Measurements from ENCODE around the gene UFL1. TPM values are rescaled to one million over a fixed set of nuclear protein-coding genes. Genes with fewer than 3 reads are reported as not detected.
"Not testable (repeated sequence)": the region's sequence is repeated elsewhere in the genome, so short reads cannot be mapped to it uniquely, and the experiment has no call there.

The UFL1 gene
- 25.2 and 25.9 TPM in 2 replicates for total RNA-seq (2014; rRNA removed; shearing (Covaris generic))
- polyA plus RNA-seq (2016; fragmentation: Nextera tagmentation; extraction: Ambion mirVana): 22.0 TPM in 2 replicates

DNA sequence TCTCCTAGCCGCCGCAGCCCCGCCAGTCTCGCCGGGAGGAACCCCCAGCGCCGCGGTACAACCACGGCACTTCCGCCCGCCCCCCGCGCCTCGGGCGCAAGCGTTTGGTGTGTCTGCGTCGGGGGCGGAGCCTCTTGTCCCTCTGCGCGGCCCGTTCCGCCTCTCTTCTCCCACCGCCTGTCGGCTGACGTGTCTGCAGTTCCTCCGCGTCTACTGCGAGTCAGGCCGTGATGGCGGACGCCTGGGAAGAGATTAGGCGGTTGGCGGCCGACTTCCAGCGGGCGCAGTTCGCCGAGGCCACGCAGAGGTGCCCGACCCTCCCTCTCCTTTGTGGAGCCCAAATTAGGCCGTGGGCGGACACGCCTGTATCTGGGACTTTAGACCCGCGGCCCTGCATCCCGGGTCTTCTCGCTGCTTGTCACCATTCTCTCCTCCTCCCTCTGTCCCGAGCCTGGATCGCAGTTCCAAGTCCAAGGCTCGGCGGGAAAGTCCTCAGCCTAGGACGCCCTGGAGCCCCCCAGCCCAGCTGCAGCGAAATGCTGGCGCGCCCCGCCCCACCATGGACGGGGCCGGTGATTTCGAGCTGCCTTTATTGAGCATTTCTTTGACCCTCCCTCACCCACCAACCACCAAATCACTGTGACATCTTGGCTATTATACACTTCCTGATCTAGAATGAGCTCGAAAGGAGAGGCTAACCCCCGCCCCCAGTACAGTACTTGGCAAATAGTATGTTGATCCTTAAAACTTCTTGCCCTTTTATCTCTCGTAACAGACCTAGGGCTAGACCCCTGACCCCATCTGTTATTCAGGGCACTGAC lies at the start of gene UFL1:
Gene UFL1 (plus strand): TSS at position 163 of the 821 bp plus-strand sequence. CDS start 68 bp downstream, at position 231.
- peak within 1 kb of the TSS; percentile 97 for H3K4me3 ChIP-seq
- DNase-seq: peak; percentile 99
- H3K36me3 ChIP-seq (ENCODE audit: low read depth): peaks cover 21% of the 10 kb centered on the region
- peaks cover 23% of the 10 kb centered on the region for H3K4me1 ChIP-seq (ENCODE audit: insufficient read depth)
- TF ChIP-seq EZH2phosphoT487 (IDR thresholded peaks at IDR 0.05; ENCODE audit: insufficient read depth, low read depth) (no peak), EZH2 (IDR thresholded peaks at IDR 0.05; ENCODE audit: insufficient read depth, poor library complexity, severe bottlenecking) (no peak)
- H2AFZ ChIP-seq: peak within 1 kb of the TSS; percentile 92
- H3K79me2 ChIP-seq (ENCODE audit: insufficient read depth): peaks cover 54% of the 10 kb centered on the region
- 0 to 2% methylated on average over 43 to 54 of the region's 63 CpGs for WGBS, 2 experiments (ENCODE audit: low coverage in 1 of 2, low lambda C conversion rate in 2 of 2, missing lambda C conversion rate in 2 of 2)
- in situ Hi-C loops (cut with MboI): no loop called here
- H4K20me1 ChIP-seq (ENCODE audit: insufficient read depth): no peaks in the 10 kb centered on the region
- H3K9me3 ChIP-seq (ENCODE audit: low read depth): no peaks in the 10 kb centered on the region
- H3K27me3 ChIP-seq (replicated peaks; ENCODE audit: insufficient read depth): no peaks in the 10 kb centered on the region
- no peaks in the 10 kb centered on the region for H3K9me2 ChIP-seq (ENCODE audit: insufficient read depth)
- H3K9ac ChIP-seq: peak within 1 kb of the TSS; percentile 97
- no peaks in the 10 kb centered on the region for H3F3A ChIP-seq (ENCODE audit: insufficient read depth)
- peak within 1 kb of the TSS; percentile 88 for H3K27ac ChIP-seq
- peak within 1 kb of the TSS; percentile 88 for H3K4me2 ChIP-seq (ENCODE audit: unreplicated experiment)

DNA sequence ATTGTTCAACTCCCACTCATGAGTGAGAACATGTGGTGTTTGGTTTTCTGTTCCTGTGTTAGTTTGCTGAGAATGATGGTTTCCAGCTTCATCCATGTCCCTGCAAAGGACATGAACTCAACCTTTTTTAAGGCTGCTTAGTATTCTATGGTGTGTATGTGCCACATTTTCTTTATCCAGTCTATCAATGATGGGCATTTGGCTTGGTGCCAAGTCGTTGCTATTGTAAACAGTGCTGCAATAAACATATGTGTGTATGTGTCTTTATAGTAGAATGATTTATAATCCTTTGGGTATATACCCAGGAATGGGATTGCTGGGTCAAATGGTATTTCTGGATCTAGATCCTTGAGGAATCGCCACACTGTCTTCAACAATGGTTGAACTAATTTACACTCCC lies 49.3 kb upstream of the UFL1 start:
- H4K20me1 ChIP-seq (ENCODE audit: insufficient read depth); DNase-seq; H3K9me2 ChIP-seq (ENCODE audit: insufficient read depth); H3F3A ChIP-seq (ENCODE audit: insufficient read depth); H3K79me2 ChIP-seq (ENCODE audit: insufficient read depth); H3K36me3 ChIP-seq (ENCODE audit: low read depth); in situ Hi-C loops (cut with MboI); H2AFZ ChIP-seq; H3K4me1 ChIP-seq (ENCODE audit: insufficient read depth); H3K4me2 ChIP-seq (ENCODE audit: unreplicated experiment); H3K27me3 ChIP-seq (replicated peaks; ENCODE audit: insufficient read depth); H3K9me3 ChIP-seq (ENCODE audit: low read depth); H3K9ac ChIP-seq; H3K27ac ChIP-seq; H3K4me3 ChIP-seq: not testable (repeated sequence)
- 33 to 35% methylated on average over 2 of the region's 2 CpGs for WGBS, 2 experiments (ENCODE audit: low coverage in 1 of 2, low lambda C conversion rate in 2 of 2, missing lambda C conversion rate in 2 of 2)

DNA sequence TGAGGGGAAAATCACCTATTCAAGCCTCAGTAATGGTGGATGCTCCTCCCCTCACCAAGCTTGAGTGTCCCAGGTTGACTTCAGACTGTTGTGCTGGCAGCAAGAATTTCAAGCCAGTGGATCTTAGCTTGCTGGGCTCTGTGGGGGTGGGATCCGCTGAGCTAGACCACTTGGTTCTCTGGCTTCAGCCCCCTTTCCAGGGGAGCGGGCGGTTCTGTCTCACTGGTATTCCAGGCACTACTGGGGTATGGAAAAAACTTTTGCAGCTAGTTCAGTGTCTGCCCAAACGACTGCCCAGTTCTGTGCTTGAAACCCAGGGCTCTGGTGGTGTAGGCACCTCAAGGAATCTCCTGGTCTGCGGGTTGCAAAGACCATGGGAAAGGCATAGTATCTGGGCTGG lies 42.9 kb upstream of the UFL1 start:
- no peak for DNase-seq
- no peaks in the 10 kb centered on the region for H3K9me3 ChIP-seq (ENCODE audit: low read depth)
- H3K27ac ChIP-seq: no peak overlapping the region
- no peaks in the 10 kb centered on the region for H3K36me3 ChIP-seq (ENCODE audit: low read depth)
- H3K4me3 ChIP-seq: no peak overlapping the region
- 52% methylated on average over 5 of the region's 5 CpGs for WGBS, 2 experiments (ENCODE audit: low coverage in 1 of 2, low lambda C conversion rate in 2 of 2, missing lambda C conversion rate in 2 of 2)
- no peak overlapping the region for H2AFZ ChIP-seq
- no peaks in the 10 kb centered on the region for H3K27me3 ChIP-seq (replicated peaks; ENCODE audit: insufficient read depth)
- no peaks in the 10 kb centered on the region for H3K4me1 ChIP-seq (ENCODE audit: insufficient read depth)
- TF ChIP-seq EZH2phosphoT487 (IDR thresholded peaks at IDR 0.05; ENCODE audit: insufficient read depth, low read depth) (no peak), EZH2 (IDR thresholded peaks at IDR 0.05; ENCODE audit: insufficient read depth, poor library complexity, severe bottlenecking) (no peak)
- no peaks in the 10 kb centered on the region for H3K9me2 ChIP-seq (ENCODE audit: insufficient read depth)
- no peak overlapping the region for H3K4me2 ChIP-seq (ENCODE audit: unreplicated experiment)
- H4K20me1 ChIP-seq (ENCODE audit: insufficient read depth): no peaks in the 10 kb centered on the region
- no peaks in the 10 kb centered on the region for H3K79me2 ChIP-seq (ENCODE audit: insufficient read depth)
- in situ Hi-C loops (cut with MboI): no loop called here
- H3F3A ChIP-seq (ENCODE audit: insufficient read depth): no peaks in the 10 kb centered on the region
- H3K9ac ChIP-seq: no peak overlapping the region

DNA sequence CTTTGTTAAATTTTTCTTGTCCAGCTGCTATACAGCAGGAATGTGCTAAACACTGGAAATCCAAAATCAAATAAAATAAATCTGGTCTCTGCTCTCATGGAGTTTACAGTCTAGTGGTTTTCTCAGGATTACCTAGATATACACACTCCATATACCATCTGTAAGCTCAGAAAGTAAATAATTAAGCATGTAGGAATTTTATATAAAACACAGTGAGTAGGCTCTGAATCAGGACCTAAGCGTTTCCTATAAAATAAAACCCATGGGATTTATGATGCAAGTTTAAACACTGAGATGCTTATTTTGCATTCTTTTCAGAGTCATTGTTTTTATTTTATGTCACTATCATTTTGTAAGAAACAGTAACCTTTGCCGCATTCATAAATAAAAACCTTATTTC lies 29.7 kb upstream of the UFL1 start:
- Histone ChIP-seq H3K4me1 (ENCODE audit: insufficient read depth) (no peaks in the 10 kb centered on the region), H3K79me2 (ENCODE audit: insufficient read depth) (no peaks in the 10 kb centered on the region), H3K27ac (no peak overlapping the region), H2AFZ (no peak overlapping the region), H3F3A (ENCODE audit: insufficient read depth) (no peaks in the 10 kb centered on the region), H3K4me3 (no peak overlapping the region), H3K27me3 (replicated peaks; ENCODE audit: insufficient read depth) (no peaks in the 10 kb centered on the region), H3K9me2 (ENCODE audit: insufficient read depth) (no peaks in the 10 kb centered on the region), H3K9ac (no peak overlapping the region), H3K9me3 (ENCODE audit: low read depth) (no peaks in the 10 kb centered on the region), H4K20me1 (ENCODE audit: insufficient read depth) (no peaks in the 10 kb centered on the region), H3K36me3 (ENCODE audit: low read depth) (no peaks in the 10 kb centered on the region), H3K4me2 (ENCODE audit: unreplicated experiment) (no peak overlapping the region)
- in situ Hi-C loops (cut with MboI): no loop called here
- DNase-seq: no peak
- WGBS, 2 experiments (ENCODE audit: low coverage in 1 of 2, low lambda C conversion rate in 2 of 2, missing lambda C conversion rate in 2 of 2): 71 to 82% methylated on average over 2 of the region's 2 CpGs
- TF ChIP-seq EZH2 (IDR thresholded peaks at IDR 0.05; ENCODE audit: insufficient read depth, poor library complexity, severe bottlenecking): no peak
- TF ChIP-seq EZH2phosphoT487 (IDR thresholded peaks at IDR 0.05; ENCODE audit: insufficient read depth, low read depth): no peak

Measured in GM23248 (cell line).